HepG2 (cell line): ENCODE results near the gene IQGAP3. TPM values are rescaled to one million over a fixed set of nuclear protein-coding genes. Genes with fewer than 3 reads are reported as not detected.

Experiments
- ESRRA ChIP-seq: sonication (generic); formaldehyde crosslinking; IDR thresholded peaks from 2 replicates; pipeline ENCODE4 v1.5.1; 2020; ENCODE audit warnings: mild to moderate bottlenecking, low read depth, missing genetic modification reagents
- GTF3A ChIP-seq: sonication (generic); formaldehyde crosslinking; conservative IDR thresholded peaks from 2 replicates; pipeline ENCODE4 v1.4.0; 2020; ENCODE audit warnings: mild to moderate bottlenecking, missing genetic modification reagents
- HDAC6 ChIP-seq: fragments of 200-600 bp; sonication (generic); IDR thresholded peaks from 2 replicates; pipeline ENCODE4 v1.7.0; 2017; ENCODE audit warnings: mild to moderate bottlenecking, antibody characterized with exemption, low read length, low read depth
- HOMEZ ChIP-seq: IDR thresholded peaks from 2 replicates; pipeline ENCODE4 v1.6.1; 2016; ENCODE audit warnings: low read depth
- HOXA3 ChIP-seq: sonication (generic); formaldehyde crosslinking; IDR thresholded peaks from 2 replicates; pipeline ENCODE4 v1.5.0; 2020; ENCODE audit warnings: missing genetic modification reagents
- NCOR1 ChIP-seq: fragments of 200-600 bp; sonication (generic); IDR thresholded peaks from 2 replicates; pipeline ENCODE4 v1.7.0; 2017; ENCODE audit warnings: antibody characterized with exemption, low read length, borderline replicate concordance
- POLR2A ChIP-seq, 2 experiments: IDR thresholded peaks; 2 replicates each; pipeline ENCODE4 v1.6.1; 2011; ENCODE audit warnings: low read depth in 2 of 2, low read length in 2 of 2, mild to moderate bottlenecking in 1 of 2, moderate library complexity in 1 of 2; ENCODE audit not compliant: insufficient read depth in 1 of 2
- PRMT3 ChIP-seq: sonication (generic); formaldehyde crosslinking; IDR thresholded peaks from 2 replicates; pipeline ENCODE4 v1.8.1; 2022; ENCODE audit warnings: low read depth, mild to moderate bottlenecking, moderate library complexity, missing genetic modification reagents, borderline replicate concordance
- RNF2 ChIP-seq: fragments of 450-650 bp; conservative IDR thresholded peaks from 2 replicates; pipeline ENCODE4 v1.6.1; 2016; ENCODE audit warnings: low read depth
- SAFB2 ChIP-seq: sonication (generic); formaldehyde crosslinking; IDR thresholded peaks from 2 replicates; pipeline ENCODE4 v1.5.1; 2020; ENCODE audit warnings: missing genetic modification reagents, low read depth, mild to moderate bottlenecking, borderline replicate concordance
- TAF1 ChIP-seq: sonication (generic); formaldehyde crosslinking; IDR thresholded peaks from 2 replicates; pipeline ENCODE4 v1.4.0; 2020; ENCODE audit warnings: missing genetic modification reagents
- TEAD3 ChIP-seq: optimal IDR thresholded peaks from 2 replicates; pipeline ENCODE3; 2016; ENCODE audit warnings: borderline replicate concordance
- TGIF2 ChIP-seq: IDR thresholded peaks from 2 replicates; pipeline ENCODE4 v1.6.1; 2016; ENCODE audit warnings: control low read depth, missing compliant biosample characterization
- ZFP36 ChIP-seq: fragments of 150-350 bp; IDR thresholded peaks from 2 replicates; pipeline ENCODE4 v1.6.1; 2018; ENCODE audit warnings: borderline replicate concordance, low read length, low read depth; ENCODE audit not compliant: partially characterized antibody
- ZNF446 ChIP-seq: sonication (generic); formaldehyde crosslinking; IDR thresholded peaks from 2 replicates; pipeline ENCODE4 v1.5.0; 2020; ENCODE audit warnings: mild to moderate bottlenecking, missing genetic modification reagents
- ZNF512B ChIP-seq: sonication (generic); formaldehyde crosslinking; IDR thresholded peaks from 2 replicates; pipeline ENCODE4 v1.5.1; 2020; ENCODE audit warnings: missing genetic modification reagents, mild to moderate bottlenecking, borderline replicate concordance
- ZNF850 ChIP-seq: sonication (generic); formaldehyde crosslinking; conservative IDR thresholded peaks from 2 replicates; pipeline ENCODE4 v1.9.0; 2021; ENCODE audit warnings: mild to moderate bottlenecking, missing genetic modification reagents
- ZZZ3 ChIP-seq: sonication (generic); formaldehyde crosslinking; IDR thresholded peaks from 2 replicates; pipeline ENCODE4 v1.4.0; 2020; ENCODE audit warnings: missing genetic modification reagents, mild to moderate bottlenecking, borderline replicate concordance
- polyA plus RNA-seq, 8 experiments: library from polyadenylated mRNA; depleted of rRNA in 3 of 8; stranded (reverse) in 7 of 8; unstranded in 1 of 8; fragments of >200 nt; fragmentation: Illumina TruSeq in 4 of 8; extraction: Trizol in 4 of 8; gene quantifications; 2 replicates each; pipeline versions ENCODE4 v1.2.1 to v1.2.3, GENCODE V29; 2011 to 2016; ENCODE audit warnings: low read depth in 4 of 8, missing spikeins in 1 of 8, mixed read lengths in 1 of 8; ENCODE audit not compliant: insufficient read depth in 1 of 8
- total RNA-seq, 5 experiments: library from RNA; depleted of rRNA; stranded (reverse); fragments of >200 nt; fragmentation: Illumina TruSeq; extraction: Trizol; gene quantifications; 2 replicates each; pipeline ENCODE4 v1.2.3, GENCODE V29; 2016; ENCODE audit warnings: low read depth in 1 of 5
- TF ChIP-seq, protein P1 (sequence below): IDR thresholded peaks from 2 replicates; pipeline ENCODE4 v1.6.1; 2016; ENCODE audit warnings: missing genetic modification reagents, missing compliant biosample characterization
- TF ChIP-seq, protein P2 (sequence below): sonication (generic); formaldehyde crosslinking; IDR thresholded peaks from 2 replicates; pipeline ENCODE4 v1.5.0; 2020; ENCODE audit warnings: mild to moderate bottlenecking, missing genetic modification reagents
- TF ChIP-seq, protein P3 (sequence below): sonication (generic); formaldehyde crosslinking; IDR thresholded peaks from 2 replicates; pipeline ENCODE4 v1.5.1; 2020; ENCODE audit warnings: missing genetic modification reagents, mild to moderate bottlenecking, borderline replicate concordance

Gene IQGAP3
- total and polyA plus RNA-seq, 2 of the 13 experiments (the other 11 are each of a cell fraction or from before 2014, with no cell fraction given), result 13.5 to 14.1 TPM

DNA sequence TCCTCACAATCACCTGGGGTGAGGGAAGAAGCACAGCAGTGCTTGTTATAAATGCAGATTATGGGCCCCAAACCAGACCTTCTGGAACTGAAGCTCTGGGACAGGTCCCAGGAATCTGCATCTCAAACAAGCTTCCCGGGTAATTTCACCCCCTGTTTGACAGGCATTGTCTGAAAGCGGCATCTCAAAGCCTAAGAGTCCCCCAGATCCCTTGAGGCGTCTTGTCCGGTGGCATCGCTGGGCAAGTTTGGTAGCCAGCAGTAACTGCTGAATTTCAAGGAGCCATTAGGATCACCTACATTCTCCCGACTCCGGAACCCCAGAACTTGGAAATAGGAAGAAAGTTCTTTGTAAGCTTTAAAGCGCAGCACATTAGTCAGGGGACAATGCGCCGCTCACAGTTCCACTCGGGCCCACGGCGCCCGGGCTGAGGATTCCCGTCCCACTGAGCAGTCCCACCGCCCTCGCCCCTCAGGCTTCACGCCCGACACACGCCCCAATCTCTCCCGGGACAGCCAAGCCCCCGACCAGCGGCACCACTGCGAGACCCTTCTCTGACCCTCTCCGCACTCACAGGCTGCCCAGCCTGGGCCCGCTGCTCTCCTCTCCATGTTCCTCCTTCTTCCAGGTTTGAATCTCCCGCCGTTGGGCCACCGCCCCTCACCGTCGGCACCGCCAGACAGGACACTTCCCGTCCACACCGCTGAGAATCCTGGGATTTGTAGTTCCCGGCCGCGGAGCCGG, at the start of gene IQGAP3 (continued):
- peak; percentile 92 for TF ChIP-seq TGIF2
- no peak; the same call in 1 of the 2 replicates for TF ChIP-seq PRMT3
- no peak for TF ChIP-seq ZFP36
- TF ChIP-seq, protein P1, sequence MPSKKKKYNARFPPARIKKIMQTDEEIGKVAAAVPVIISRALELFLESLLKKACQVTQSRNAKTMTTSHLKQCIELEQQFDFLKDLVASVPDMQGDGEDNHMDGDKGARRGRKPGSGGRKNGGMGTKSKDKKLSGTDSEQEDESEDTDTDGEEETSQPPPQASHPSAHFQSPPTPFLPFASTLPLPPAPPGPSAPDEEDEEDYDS (CRISPR knock-in tag), result no peak
- 0 out of 4 replicates have a peak, but pooled peaks of 1 of the 2 experiments have one; percentile 37 for TF ChIP-seq POLR2A (IDR thresholded peaks at IDR 0.05; ENCODE audit: insufficient read depth in 1 of 2, low read depth in 2 of 2, low read length in 2 of 2)
- no peak for TF ChIP-seq HOMEZ (CRISPR knock-in tag)
- no peak for TF ChIP-seq ZNF850
- TF ChIP-seq TEAD3 (CRISPR knock-in tag), result peak; percentile 21
- TF ChIP-seq ZNF512B, result no peak
- no peak for TF ChIP-seq HDAC6
- TF ChIP-seq, protein P2, sequence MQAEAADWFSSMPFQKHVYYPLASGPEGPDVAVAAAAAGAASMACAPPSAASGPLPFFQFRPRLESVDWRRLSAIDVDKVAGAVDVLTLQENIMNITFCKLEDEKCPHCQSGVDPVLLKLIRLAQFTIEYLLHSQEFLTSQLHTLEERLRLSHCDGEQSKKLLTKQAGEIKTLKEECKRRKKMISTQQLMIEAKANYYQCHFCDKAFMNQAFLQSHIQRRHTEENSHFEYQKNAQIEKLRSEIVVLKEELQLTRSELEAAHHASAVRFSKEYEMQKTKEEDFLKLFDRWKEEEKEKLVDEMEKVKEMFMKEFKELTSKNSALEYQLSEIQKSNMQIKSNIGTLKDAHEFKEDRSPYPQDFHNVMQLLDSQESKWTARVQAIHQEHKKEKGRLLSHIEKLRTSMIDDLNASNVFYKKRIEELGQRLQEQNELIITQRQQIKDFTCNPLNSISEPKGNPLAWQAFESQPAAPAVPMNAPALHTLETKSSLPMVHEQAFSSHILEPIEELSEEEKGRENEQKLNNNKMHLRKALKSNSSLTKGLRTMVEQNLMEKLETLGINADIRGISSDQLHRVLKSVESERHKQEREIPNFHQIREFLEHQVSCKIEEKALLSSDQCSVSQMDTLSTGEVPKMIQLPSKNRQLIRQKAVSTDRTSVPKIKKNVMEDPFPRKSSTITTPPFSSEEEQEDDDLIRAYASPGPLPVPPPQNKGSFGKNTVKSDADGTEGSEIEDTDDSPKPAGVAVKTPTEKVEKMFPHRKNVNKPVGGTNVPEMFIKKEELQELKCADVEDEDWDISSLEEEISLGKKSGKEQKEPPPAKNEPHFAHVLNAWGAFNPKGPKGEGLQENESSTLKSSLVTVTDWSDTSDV, result no peak
- peak; percentile 53 for TF ChIP-seq HOXA3 (CRISPR knock-in tag)
- 0 out of 2 replicates have a peak, but pooled peaks have one; percentile 40 for TF ChIP-seq TAF1
- TF ChIP-seq SAFB2 (CRISPR knock-in tag), result no peak
- no peak for TF ChIP-seq NCOR1
- TF ChIP-seq ZZZ3 (CRISPR knock-in tag), result no peak
- no peak for TF ChIP-seq RNF2
- TF ChIP-seq ESRRA, result no peak
- TF ChIP-seq, protein P3, sequence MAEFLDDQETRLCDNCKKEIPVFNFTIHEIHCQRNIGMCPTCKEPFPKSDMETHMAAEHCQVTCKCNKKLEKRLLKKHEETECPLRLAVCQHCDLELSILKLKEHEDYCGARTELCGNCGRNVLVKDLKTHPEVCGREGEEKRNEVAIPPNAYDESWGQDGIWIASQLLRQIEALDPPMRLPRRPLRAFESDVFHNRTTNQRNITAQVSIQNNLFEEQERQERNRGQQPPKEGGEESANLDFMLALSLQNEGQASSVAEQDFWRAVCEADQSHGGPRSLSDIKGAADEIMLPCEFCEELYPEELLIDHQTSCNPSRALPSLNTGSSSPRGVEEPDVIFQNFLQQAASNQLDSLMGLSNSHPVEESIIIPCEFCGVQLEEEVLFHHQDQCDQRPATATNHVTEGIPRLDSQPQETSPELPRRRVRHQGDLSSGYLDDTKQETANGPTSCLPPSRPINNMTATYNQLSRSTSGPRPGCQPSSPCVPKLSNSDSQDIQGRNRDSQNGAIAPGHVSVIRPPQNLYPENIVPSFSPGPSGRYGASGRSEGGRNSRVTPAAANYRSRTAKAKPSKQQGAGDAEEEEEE (CRISPR knock-in tag), result no peak
- TF ChIP-seq GTF3A, result no peak
- no peak; the same call in 1 of the 2 replicates for TF ChIP-seq ZNF446 (CRISPR knock-in tag)
